GM19043 (cell line): Measurements from ENCODE around the gene ZNF391.
"Not testable (repeated sequence)": the region's sequence is repeated elsewhere in the genome, so short reads cannot be mapped to it uniquely, and the experiment has no call there.

Experiments
- ATAC-seq: cut with Tn5 transposase; IDR thresholded peaks from one replicate; pipeline ENCODE4 v1.9.1; 2021; ENCODE audit warnings: low read depth; ENCODE audit not compliant: unreplicated experiment

The ZNF391 gene

GRCh38 chr6:27419363-27419762 lies 30.8 kb downstream of the ZNF391 start:
- ATAC-seq: no peak

- no peak for ATAC-seq
Measured at GRCh38 chr6:27422651-27423332, 34.2 kb downstream of the ZNF391 start.

- ATAC-seq: not testable (repeated sequence)
Measured at GRCh38 chr6:27424851-27425250, 36.3 kb downstream of the ZNF391 start.

DNA sequence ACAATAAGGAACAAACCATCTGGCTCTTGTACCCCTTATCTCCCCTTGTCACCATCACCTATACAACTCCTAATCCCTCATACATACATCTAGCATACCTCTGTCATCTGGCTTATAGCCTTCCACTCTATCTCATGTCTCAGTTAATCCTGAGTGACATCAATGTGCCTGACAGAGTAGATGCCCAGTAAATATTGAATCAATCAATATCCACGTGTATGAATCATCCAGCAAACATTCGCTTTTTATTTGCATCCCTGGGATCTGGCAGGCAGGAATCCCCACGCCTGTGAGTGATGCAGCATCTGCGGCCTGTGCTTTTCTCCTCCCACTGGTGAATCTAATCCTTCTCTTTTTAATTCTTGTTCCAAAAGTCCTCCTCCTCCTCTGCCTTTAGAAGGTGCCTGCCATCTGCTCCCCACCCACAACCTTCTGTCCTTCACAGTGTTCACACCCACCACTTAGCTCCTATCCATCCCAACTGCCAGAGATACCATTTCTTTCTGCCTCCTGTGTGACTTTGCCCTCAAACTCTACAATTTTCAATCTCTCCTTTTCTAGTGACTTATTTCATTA lies 37.6 kb downstream of the ZNF391 start:
- no peak for ATAC-seq

- ATAC-seq: no peak
Measured at GRCh38 chr6:27428502-27428901, 39.9 kb downstream of the ZNF391 start.

DNA sequence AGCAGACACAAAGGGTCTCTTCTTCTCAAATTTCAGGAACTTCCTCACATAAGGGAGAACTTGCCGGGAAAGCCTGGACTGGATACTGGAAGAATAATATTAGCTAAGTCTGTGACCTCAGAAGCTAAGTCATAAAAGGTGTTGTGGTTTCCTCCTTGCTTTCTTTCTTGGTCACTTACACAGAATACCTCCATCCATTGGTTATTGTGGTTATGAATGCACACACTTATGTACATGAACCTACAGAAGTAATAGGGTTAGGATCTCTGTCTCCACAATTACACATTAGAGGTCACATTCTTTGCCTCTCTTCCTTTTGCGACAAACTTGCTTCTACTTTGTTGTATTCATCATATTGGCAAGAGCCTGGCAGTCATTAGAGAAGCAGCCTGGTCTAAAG lies 40.4 kb downstream of the ZNF391 start:
- no peak for ATAC-seq

- no peak for ATAC-seq
Measured at GRCh38 chr6:27433714-27434113, 45.2 kb downstream of the ZNF391 start.

DNA sequence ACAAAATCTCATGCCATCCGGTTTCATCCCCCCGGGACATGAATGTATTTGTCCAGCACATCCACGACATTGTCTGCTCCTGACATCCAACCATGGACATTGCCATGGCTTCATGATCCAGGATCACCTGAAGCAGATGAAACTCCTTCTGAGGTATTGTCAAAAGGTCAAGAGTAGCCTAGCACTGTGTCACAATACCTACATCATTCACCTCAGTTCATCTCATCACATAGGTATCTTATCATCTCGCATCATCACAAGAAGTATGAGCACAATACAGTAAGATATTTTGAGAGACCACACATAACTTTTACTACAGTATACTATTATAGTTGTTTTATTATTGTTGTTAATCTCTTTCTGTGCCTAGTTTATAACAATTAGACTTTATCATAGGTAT lies 50.8 kb downstream of the ZNF391 start:
- ATAC-seq: no peak

DNA sequence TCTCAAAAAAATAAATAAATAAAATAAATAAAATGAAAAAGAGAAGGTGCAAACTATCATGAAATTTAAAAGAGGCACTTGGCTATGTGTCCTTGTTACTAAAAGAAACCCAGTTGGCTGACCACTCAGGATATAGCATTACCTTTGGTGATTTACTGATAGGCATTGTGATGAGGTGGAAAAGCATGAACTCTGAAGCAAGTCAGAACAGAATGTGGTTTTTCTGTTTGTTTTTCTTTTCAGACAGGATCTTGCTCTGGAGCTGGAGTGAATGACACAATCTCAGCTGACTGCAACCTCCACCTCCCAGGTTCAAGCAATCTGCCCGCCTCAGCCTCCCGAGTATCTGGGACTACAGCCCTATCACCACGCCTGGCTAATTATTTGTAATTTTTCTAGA lies 52.4 kb downstream of the ZNF391 start:
- ATAC-seq: no peak

DNA sequence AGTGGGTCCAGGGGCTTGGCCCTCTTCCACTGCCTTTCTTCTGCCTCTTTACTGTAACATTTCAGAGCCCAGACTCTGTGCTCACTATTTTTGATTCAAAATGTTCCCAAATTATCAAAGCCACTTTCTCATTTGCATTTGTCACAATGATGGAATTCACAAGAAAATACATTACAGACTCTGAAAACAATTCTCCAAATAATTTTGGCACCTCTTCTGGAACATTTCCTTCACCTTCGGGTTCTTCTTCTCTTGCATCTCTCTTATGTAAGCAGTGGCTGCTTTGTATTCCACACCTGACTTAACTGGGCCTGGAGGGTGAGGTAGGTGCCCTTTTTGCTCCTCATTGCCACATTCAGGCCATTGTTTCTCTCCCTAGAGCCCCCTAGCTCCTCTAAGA lies 54.4 kb downstream of the ZNF391 start:
- no peak for ATAC-seq

- ATAC-seq: no peak
Measured at GRCh38 chr6:27448456-27448855, 59.9 kb downstream of the ZNF391 start.

DNA sequence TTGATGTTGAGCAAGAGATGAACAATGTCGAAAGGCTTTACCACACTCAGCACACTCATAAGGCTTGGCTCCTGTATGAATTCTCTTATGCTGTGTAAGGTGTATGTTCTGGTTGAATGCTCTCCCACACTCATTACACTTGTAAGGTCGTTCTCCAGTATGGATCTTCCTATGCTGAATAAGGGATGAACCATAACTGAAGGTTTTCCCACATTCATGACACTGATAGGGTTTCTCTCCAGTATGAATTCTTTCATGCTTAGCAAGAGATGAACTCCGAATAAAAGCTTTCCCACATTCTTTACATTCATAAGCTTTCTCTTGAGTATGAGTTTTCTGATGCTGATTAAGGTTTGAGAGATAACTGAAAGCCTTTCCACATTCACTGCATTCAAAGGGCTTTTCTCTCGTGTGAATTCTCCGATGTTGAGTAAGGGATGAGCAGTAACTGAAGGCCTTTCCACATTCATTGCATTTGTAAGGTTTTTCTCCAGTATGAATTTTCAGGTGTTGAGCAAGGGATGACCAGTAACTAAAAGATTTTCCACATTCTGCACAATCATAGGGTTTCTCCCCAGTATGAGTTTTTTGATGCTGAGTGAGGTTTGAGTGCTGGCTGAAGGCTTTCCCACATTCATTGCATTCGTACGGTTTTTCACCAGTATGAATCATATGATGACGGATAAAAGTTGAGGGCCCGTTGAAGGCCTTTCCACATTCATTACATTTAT lies 63.3 kb downstream of the ZNF391 start:
- ATAC-seq: no peak

DNA sequence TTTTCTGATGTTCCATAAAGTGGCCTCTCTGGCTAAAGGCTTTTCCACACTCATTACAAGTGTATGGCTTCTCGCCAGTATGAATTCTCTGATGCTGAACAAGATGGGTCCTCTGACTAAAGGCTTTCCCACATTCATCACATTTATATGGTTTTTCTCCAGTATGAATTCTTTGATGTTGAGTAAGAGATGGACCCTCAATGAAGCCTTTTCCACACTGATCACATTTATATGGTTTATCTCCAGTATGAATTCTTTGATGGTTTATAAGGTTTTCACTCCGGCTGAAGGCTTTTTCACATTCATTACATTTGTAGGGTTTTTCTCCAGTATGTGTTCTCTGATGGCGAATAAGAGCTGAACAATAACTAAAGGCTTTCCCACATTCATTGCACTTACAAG lies 63.9 kb downstream of the ZNF391 start:
- ATAC-seq: no peak
